Activated CD4-positive, alpha-beta memory T cell treated with anti-CD3 and anti-CD28 coated beads for 36 hours (primary cell): ENCODE data around the gene PKP4. TPM values are rescaled to one million over a fixed set of nuclear protein-coding genes. Genes with fewer than 3 reads are reported as not detected.

Experiments used
- CTCF ChIA-PET: fragments of 350-600 bp; sonication (Branson Sonifier 250); formaldehyde crosslinking; loops from one replicate; lab custom pipeline; 2021; ENCODE audit warnings: antibody characterized with exemption, inconsistent platforms; lab: Charles Lee
- POLR2A ChIA-PET: fragments of 350-600 bp; sonication (Branson Sonifier 250); formaldehyde crosslinking; loops from one replicate; lab custom pipeline; 2021; ENCODE audit warnings: antibody characterized with exemption; lab: Charles Lee
- DNase-seq: peaks from one replicate; pipeline ENCODE4 v3.0.0-alpha.2; 2020
- H3K27ac Mint-ChIP-seq: one replicate; pipeline ENCODE4 v1.8.0; 2021; ENCODE audit warnings: mixed read lengths
- H3K27me3 Mint-ChIP-seq: one replicate; pipeline ENCODE4 v1.8.0; 2021; ENCODE audit warnings: mixed read lengths
- H3K36me3 Mint-ChIP-seq: one replicate; pipeline ENCODE4 v1.8.0; 2021; ENCODE audit warnings: mixed read lengths
- H3K4me1 Mint-ChIP-seq: one replicate; pipeline ENCODE4 v1.8.0; 2021; ENCODE audit warnings: low read depth, mixed read lengths
- H3K4me3 Mint-ChIP-seq: one replicate; pipeline ENCODE4 v1.8.0; 2021; ENCODE audit warnings: mild to moderate bottlenecking, mixed read lengths
- H3K9me3 Mint-ChIP-seq: one replicate; pipeline ENCODE4 v1.8.0; 2021; ENCODE audit warnings: mixed read lengths
- intact Hi-C: fragments of 100-400 bp; cut with micrococcal nuclease; formaldehyde crosslinking; loops from one replicate; pipeline ENCODE4 v1.15.1; 2023
- total RNA-seq, 2 experiments: library from RNA; stranded (reverse); gene quantifications; one replicate each; pipeline ENCODE4 v1.2.3, GENCODE V29; 2021

PKP4 gene
- total RNA-seq, 2 experiments from 2014 or later = 41.4 to 43.1 TPM

GRCh38 chr2:158530829-158531228, 74.1 kb downstream of the PKP4 start:
- no peak for DNase-seq
- H3K4me1 Mint-ChIP-seq = no peaks in the 10 kb centered on the region
- H3K36me3 Mint-ChIP-seq = peaks cover 7% of the 10 kb centered on the region
- POLR2A ChIA-PET = no interaction called here
- no peaks in the 10 kb centered on the region for H3K27me3 Mint-ChIP-seq
- CTCF ChIA-PET = no interaction called here
- H3K9me3 Mint-ChIP-seq = no peaks in the 10 kb centered on the region
- H3K4me3 Mint-ChIP-seq = no peak overlapping the region
- intact Hi-C loops = no loop called here
- H3K27ac Mint-ChIP-seq = no peak overlapping the region

- POLR2A ChIA-PET = no interaction called here
- Mint-ChIP-seq H3K4me1 (peaks cover 2% of the 10 kb centered on the region), H3K27me3 (no peaks in the 10 kb centered on the region), H3K36me3 (peaks cover 16% of the 10 kb centered on the region), H3K9me3 (no peaks in the 10 kb centered on the region), H3K4me3 (no peak overlapping the region), H3K27ac (no peak overlapping the region)
- CTCF ChIA-PET = no interaction called here
- intact Hi-C loops = no loop called here
- no peak for DNase-seq
Measured at GRCh38 chr2:158533009-158533408, 76.3 kb downstream of the PKP4 start.

GRCh38 chr2:158539176-158540005, 82.6 kb downstream of the PKP4 start:
- no peaks in the 10 kb centered on the region for H3K9me3 Mint-ChIP-seq
- no peak for DNase-seq
- CTCF ChIA-PET = no interaction called here
- H3K4me1 Mint-ChIP-seq = peaks cover 5% of the 10 kb centered on the region
- H3K4me3 Mint-ChIP-seq = no peak overlapping the region
- peaks cover 16% of the 10 kb centered on the region for H3K36me3 Mint-ChIP-seq
- intact Hi-C loops = no loop called here
- POLR2A ChIA-PET = no interaction called here
- no peaks in the 10 kb centered on the region for H3K27me3 Mint-ChIP-seq
- no peak overlapping the region for H3K27ac Mint-ChIP-seq

GRCh38 chr2:158542577-158542976, 85.8 kb downstream of the PKP4 start:
- intact Hi-C loops = no loop called here
- POLR2A ChIA-PET = no interaction called here

GRCh38 chr2:158543957-158544356, 87.2 kb downstream of the PKP4 start:
- H3K9me3 Mint-ChIP-seq = no peaks in the 10 kb centered on the region
- H3K4me3 Mint-ChIP-seq = no peak overlapping the region
- H3K27me3 Mint-ChIP-seq = no peaks in the 10 kb centered on the region
- no peak overlapping the region for H3K27ac Mint-ChIP-seq
- peaks cover 17% of the 10 kb centered on the region for H3K36me3 Mint-ChIP-seq
- intact Hi-C loops = no loop called here
- DNase-seq = no peak
- peaks cover 7% of the 10 kb centered on the region for H3K4me1 Mint-ChIP-seq
- CTCF ChIA-PET = interaction anchor here (1.0 kb wide), 1 partner anchor 12 kb away, joined by 4 read pairs; no protein-coding TSS in a partner anchor
- POLR2A ChIA-PET = no interaction called here

More at GRCh38 chr2:158542577-158542976, 85.8 kb downstream of the PKP4 start:
- DNase-seq = no peak
- Mint-ChIP-seq H3K9me3 (no peaks in the 10 kb centered on the region), H3K27me3 (no peaks in the 10 kb centered on the region), H3K36me3 (peaks cover 17% of the 10 kb centered on the region), H3K4me3 (no peak overlapping the region), H3K27ac (no peak overlapping the region), H3K4me1 (peaks cover 12% of the 10 kb centered on the region)
- CTCF ChIA-PET = no interaction called here

- POLR2A ChIA-PET = no interaction called here
- intact Hi-C loops = no loop called here
- no peak overlapping the region for H3K4me3 Mint-ChIP-seq
- no peaks in the 10 kb centered on the region for H3K27me3 Mint-ChIP-seq
- no peaks in the 10 kb centered on the region for H3K9me3 Mint-ChIP-seq
- no peak for DNase-seq
- H3K27ac Mint-ChIP-seq = no peak overlapping the region
- H3K36me3 Mint-ChIP-seq = peaks cover 17% of the 10 kb centered on the region
- CTCF ChIA-PET = no interaction called here
- peaks cover 7% of the 10 kb centered on the region for H3K4me1 Mint-ChIP-seq
Measured at GRCh38 chr2:158544998-158545397, 88.2 kb downstream of the PKP4 start.

GRCh38 chr2:158546412-158547144, 89.8 kb downstream of the PKP4 start:
- intact Hi-C loops = no loop called here
- Mint-ChIP-seq H3K4me3 (no peak overlapping the region), H3K27me3 (no peaks in the 10 kb centered on the region), H3K9me3 (no peaks in the 10 kb centered on the region), H3K4me1 (peaks cover 7% of the 10 kb centered on the region), H3K36me3 (peaks cover 16% of the 10 kb centered on the region), H3K27ac (peak overlapping the region; percentile 1)
- ChIA-PET POLR2A (no interaction called here), CTCF (no interaction called here)
- no peak for DNase-seq

GRCh38 chr2:158553257-158553656, 96.5 kb downstream of the PKP4 start:
- no peaks in the 10 kb centered on the region for H3K4me1 Mint-ChIP-seq
- H3K36me3 Mint-ChIP-seq = peaks cover 9% of the 10 kb centered on the region
- H3K9me3 Mint-ChIP-seq = no peaks in the 10 kb centered on the region
- H3K27me3 Mint-ChIP-seq = no peaks in the 10 kb centered on the region
- no peak overlapping the region for H3K4me3 Mint-ChIP-seq
- DNase-seq = no peak
- CTCF ChIA-PET = no interaction called here
- intact Hi-C loops = no loop called here
- H3K27ac Mint-ChIP-seq = no peak overlapping the region
- POLR2A ChIA-PET = no interaction called here

- Mint-ChIP-seq H3K4me3 (no peak overlapping the region), H3K27ac (no peak overlapping the region), H3K9me3 (no peaks in the 10 kb centered on the region), H3K36me3 (peaks cover 6% of the 10 kb centered on the region), H3K4me1 (no peaks in the 10 kb centered on the region), H3K27me3 (no peaks in the 10 kb centered on the region)
- ChIA-PET POLR2A (no interaction called here), CTCF (no interaction called here)
- intact Hi-C loops = no loop called here
- DNase-seq = no peak
Measured at GRCh38 chr2:158554996-158555395, 98.2 kb downstream of the PKP4 start.

GRCh38 chr2:158556124-158556523, 99.4 kb downstream of the PKP4 start:
- ChIA-PET POLR2A (no interaction called here), CTCF (interaction anchor here (1.0 kb wide), 1 partner anchor 12 kb away, joined by 4 read pairs; no protein-coding TSS in a partner anchor)
- peaks cover 6% of the 10 kb centered on the region for H3K36me3 Mint-ChIP-seq
- intact Hi-C loops = no loop called here
- no peaks in the 10 kb centered on the region for H3K4me1 Mint-ChIP-seq
- no peak for DNase-seq
- no peaks in the 10 kb centered on the region for H3K27me3 Mint-ChIP-seq
- H3K27ac Mint-ChIP-seq = no peak overlapping the region
- no peak overlapping the region for H3K4me3 Mint-ChIP-seq
- H3K9me3 Mint-ChIP-seq = no peaks in the 10 kb centered on the region

GRCh38 chr2:158557752-158558151, 101.0 kb downstream of the PKP4 start:
- Mint-ChIP-seq H3K27ac (no peak overlapping the region), H3K36me3 (peaks cover 6% of the 10 kb centered on the region), H3K27me3 (no peaks in the 10 kb centered on the region), H3K4me1 (no peaks in the 10 kb centered on the region), H3K4me3 (no peak overlapping the region), H3K9me3 (no peaks in the 10 kb centered on the region)
- no peak for DNase-seq
- intact Hi-C loops = no loop called here
- ChIA-PET POLR2A (no interaction called here), CTCF (no interaction called here)

- ChIA-PET POLR2A (no interaction called here), CTCF (no interaction called here)
- Mint-ChIP-seq H3K27me3 (no peaks in the 10 kb centered on the region), H3K9me3 (no peaks in the 10 kb centered on the region), H3K4me1 (no peaks in the 10 kb centered on the region), H3K36me3 (peaks cover 3% of the 10 kb centered on the region), H3K27ac (no peak overlapping the region), H3K4me3 (no peak overlapping the region)
- intact Hi-C loops = no loop called here
- DNase-seq = no peak
Measured at GRCh38 chr2:158559252-158559651, 102.5 kb downstream of the PKP4 start.
